K562 (cell line): ENCODE data around the gene ZFYVE27. TPM values are rescaled to one million over a fixed set of nuclear protein-coding genes. Genes with fewer than 3 reads are reported as not detected.

ENCODE experiments used
- ATAC-seq: fragments of 200-7000 bp; cut with Tn5 transposase; 3 replicates; pipeline ENCODE4 v1.9.1; 2020; ENCODE audit warnings: moderate library complexity
- BruUV-seq: library from RNA; stranded (reverse); fragments of 400-500 nt; replicated peaks from 2 replicates; lab custom pipeline; 2021; lab: Mats Ljungman, UMichigan
- CTCF ChIA-PET: fragments of 300-600 bp; formaldehyde crosslinking; extraction: SDS; loops from one replicate; lab custom pipeline; 2021; ENCODE audit warnings: low intra/inter-chr PET ratio; lab: Yijun Ruan, JAX
- POLR2A ChIA-PET: fragments of 300-600, 350-650 bp; sonication (Branson Sonifier 250); formaldehyde crosslinking; extraction: SDS; loops from one replicate; lab custom pipeline; 2021; ENCODE audit warnings: antibody characterized with exemption, inconsistent platforms; lab: Yijun Ruan, JAX
- DNase-seq, 4 experiments: peaks; one replicate each; pipeline versions ENCODE4 v3.0.0 to v3.0.0-alpha.2; 2011 to 2018; ENCODE audit warnings: low spot score in 3 of 4, mixed read lengths in 3 of 4; ENCODE audit errors: extremely low read depth in 1 of 4
- FAIRE-seq: peaks from 2 replicates; lab custom pipeline; 2011; peaks lifted over from hg19 to GRCh38; lab: Jason Lieb, UNC
- H2AFZ ChIP-seq: 2 replicates; pipeline ENCODE4 v1.6.0; 2011; ENCODE audit warnings: low read depth, low read length, control low read depth, inconsistent platforms
- H3K27ac ChIP-seq: fragments of 200-600 bp; 3 replicates; pipeline ENCODE4 v1.8.0; 2011; ENCODE audit warnings: low read depth, mild to moderate bottlenecking, control low read depth, inconsistent platforms, low read length, moderate library complexity, mixed read lengths; ENCODE audit errors: extremely low read depth
- H3K27me3 ChIP-seq, 2 experiments: fragments of 300-600 bp in 1 of 2; 2 replicates in 1 of 2; 3 replicates in 1 of 2; pipeline versions ENCODE4 v1.6.0 to v1.8.0; 2011; ENCODE audit warnings: inconsistent platforms in 2 of 2, low read length in 2 of 2, mild to moderate bottlenecking in 1 of 2, mixed read lengths in 1 of 2, moderate library complexity in 1 of 2; ENCODE audit not compliant: control insufficient read depth in 2 of 2, insufficient read depth in 2 of 2
- H3K36me3 ChIP-seq: fragments of 300-600 bp; 3 replicates; pipeline ENCODE4 v1.8.0; 2011; ENCODE audit warnings: mild to moderate bottlenecking, low read length, inconsistent platforms; ENCODE audit not compliant: control insufficient read depth, insufficient read depth
- H3K4me1 ChIP-seq, 2 experiments: fragments of 200-600 bp in 1 of 2; replicated peaks in 1 of 2; 2 replicates in 1 of 2; 3 replicates in 1 of 2; pipeline versions ENCODE4 v1.5.1 to v1.8.0; 2011; ENCODE audit warnings: inconsistent platforms in 2 of 2, low read length in 2 of 2, mild to moderate bottlenecking in 1 of 2, mixed read lengths in 1 of 2, moderate library complexity in 1 of 2; ENCODE audit not compliant: control insufficient read depth in 2 of 2, insufficient read depth in 2 of 2
- H3K4me2 ChIP-seq: 2 replicates; pipeline ENCODE4 v1.6.1; 2011; ENCODE audit warnings: low read length, control low read depth, inconsistent platforms, mixed read lengths; ENCODE audit not compliant: insufficient read depth
- H3K4me3 ChIP-seq: fragments of 200-600 bp; sonication (generic), shearing (Covaris generic); 2 replicates; pipeline ENCODE4 v1.5.1; 2016; ENCODE audit warnings: control low read depth, inconsistent platforms
- H3K79me2 ChIP-seq: fragments of 200-600 bp; 3 replicates; pipeline ENCODE4 v1.8.0; 2011; ENCODE audit warnings: low read length, inconsistent platforms; ENCODE audit not compliant: control insufficient read depth, insufficient read depth
- H3K9ac ChIP-seq, 2 experiments: 2 replicates each; pipeline versions ENCODE4 v1.6.0 to v1.6.1; 2011; ENCODE audit warnings: low read depth in 2 of 2, low read length in 2 of 2, control low read depth in 1 of 2, inconsistent platforms in 1 of 2, mild to moderate bottlenecking in 1 of 2, mixed read lengths in 1 of 2; ENCODE audit not compliant: insufficient read depth in 1 of 2
- H3K9me1 ChIP-seq: one replicate; pipeline ENCODE4 v1.6.0; 2011; ENCODE audit warnings: inconsistent platforms, mild to moderate bottlenecking, low read length, moderate library complexity; ENCODE audit not compliant: control insufficient read depth, insufficient read depth
- H3K9me3 ChIP-seq: replicated peaks from 2 replicates; pipeline ENCODE4 v1.5.1; 2011; ENCODE audit warnings: low read depth, low read length, inconsistent platforms; ENCODE audit not compliant: control insufficient read depth, insufficient read depth
- H4K20me1 ChIP-seq: replicated peaks from 2 replicates; pipeline ENCODE4 v1.6.1; 2011; ENCODE audit warnings: low read length, inconsistent platforms, mixed read lengths; ENCODE audit not compliant: control insufficient read depth, insufficient read depth
- CHD1 ChIP-seq: fragments of 200-600 bp; sonication (generic); IDR thresholded peaks from one replicate; pipeline ENCODE4 v1.6.1; 2012; ENCODE audit warnings: mild to moderate bottlenecking, moderate library complexity, low read length, inconsistent platforms
- GATAD2B ChIP-seq: fragments of 450-650 bp; IDR thresholded peaks from 2 replicates; pipeline ENCODE4 v1.6.1; 2017; ENCODE audit warnings: mild to moderate bottlenecking, borderline replicate concordance
- HIVEP1 ChIP-seq: fragments of 250-450 bp; sonication (Bioruptor Pico); IDR thresholded peaks from 2 replicates; pipeline ENCODE4 v1.4.0; 2020; ENCODE audit warnings: mild to moderate bottlenecking
- NELFE ChIP-seq: IDR thresholded peaks from 2 replicates; pipeline ENCODE4 v1.6.1; 2011; ENCODE audit warnings: mild to moderate bottlenecking; ENCODE audit not compliant: insufficient read depth, insufficient read length
- NFIX ChIP-seq: fragments of 250-450 bp; sonication (Bioruptor Pico); IDR thresholded peaks from 2 replicates; pipeline ENCODE4 v1.4.0; 2020; ENCODE audit warnings: low read depth, mild to moderate bottlenecking, moderate library complexity
- RBBP5 ChIP-seq: fragments of 200-600 bp; sonication (generic); IDR thresholded peaks from 2 replicates; pipeline ENCODE4 v1.6.1; 2012; ENCODE audit warnings: borderline replicate concordance, mild to moderate bottlenecking, low read length, control low read depth, inconsistent platforms; ENCODE audit not compliant: insufficient read depth, poor library complexity, severe bottlenecking
- RBM15 ChIP-seq: fragments of 200-400 bp; formaldehyde crosslinking; IDR thresholded peaks from 2 replicates; pipeline ENCODE4 v1.6.1; 2018; ENCODE audit warnings: mild to moderate bottlenecking, low read length, moderate library complexity; ENCODE audit not compliant: insufficient read depth
- TAF1 ChIP-seq: IDR thresholded peaks from 2 replicates; pipeline ENCODE4 v1.6.1; 2011; ENCODE audit warnings: mild to moderate bottlenecking, low read length, moderate library complexity; ENCODE audit not compliant: insufficient read depth, control insufficient read depth, severe bottlenecking; ENCODE audit errors: extremely low read depth
- ZKSCAN8 ChIP-seq: fragments of 200-800 bp; sonication (Bioruptor generic); IDR thresholded peaks from 2 replicates; pipeline ENCODE4 v1.6.1; 2016; ENCODE audit warnings: missing genetic modification characterization, missing compliant biosample characterization
- WGBS: fragments of 100-300 bp; shearing (Covaris generic); methylation state at CpG from one replicate; pipeline ENCODE4 v1.1.6; 2016; ENCODE audit warnings: low coverage, mixed read lengths; ENCODE audit not compliant: insufficient coverage; ENCODE audit errors: missing lambda C conversion rate; 5-methylcytosine and 5-hydroxymethylcytosine counted together
- in situ Hi-C: fragments of 300-500 bp; cut with MboI; formaldehyde crosslinking; loops from 4 replicates; pipeline ENCODE4 v1.15.0; 2018; ENCODE audit warnings: inconsistent platforms, mixed read lengths
- intact Hi-C: fragments of 100-400 bp; cut with micrococcal nuclease; formaldehyde crosslinking; loops from 2 replicates; pipeline ENCODE4 v1.14.2; 2022
- polyA plus RNA-seq, 8 experiments: library from polyadenylated mRNA; depleted of rRNA in 4 of 8; stranded (reverse) in 5 of 8; unstranded in 3 of 8; fragments of >200 nt; fragmentation: Nextera tagmentation in 2 of 8; fragmentation: Illumina TruSeq in 1 of 8; extraction: Ambion mirVana in 2 of 8; extraction: Trizol in 1 of 8; gene quantifications; 2 replicates each; pipeline versions ENCODE4 v1.2.1 to v1.2.3, GENCODE V29; 2011 to 2014; ENCODE audit warnings: inconsistent platforms in 1 of 8, missing spikeins in 1 of 8
- total RNA-seq, 7 experiments: library from RNA; depleted of rRNA in 6 of 7; stranded (reverse); fragments of >200 nt in 6 of 7; fragmentation: Illumina TruSeq in 2 of 7; extraction: Trizol in 2 of 7; gene quantifications; 2 replicates each; pipeline versions ENCODE4 v1.2.1 to v1.2.3, GENCODE V29; 2011 to 2021; ENCODE audit warnings: low replicate concordance in 1 of 7

ZFYVE27 gene
- total and polyA plus RNA-seq, 9 of the 15 experiments (the other 6 are each of a cell fraction or from before 2014, with no cell fraction given), result 0.81 to 21.9 (median 15.3) TPM

DNA sequence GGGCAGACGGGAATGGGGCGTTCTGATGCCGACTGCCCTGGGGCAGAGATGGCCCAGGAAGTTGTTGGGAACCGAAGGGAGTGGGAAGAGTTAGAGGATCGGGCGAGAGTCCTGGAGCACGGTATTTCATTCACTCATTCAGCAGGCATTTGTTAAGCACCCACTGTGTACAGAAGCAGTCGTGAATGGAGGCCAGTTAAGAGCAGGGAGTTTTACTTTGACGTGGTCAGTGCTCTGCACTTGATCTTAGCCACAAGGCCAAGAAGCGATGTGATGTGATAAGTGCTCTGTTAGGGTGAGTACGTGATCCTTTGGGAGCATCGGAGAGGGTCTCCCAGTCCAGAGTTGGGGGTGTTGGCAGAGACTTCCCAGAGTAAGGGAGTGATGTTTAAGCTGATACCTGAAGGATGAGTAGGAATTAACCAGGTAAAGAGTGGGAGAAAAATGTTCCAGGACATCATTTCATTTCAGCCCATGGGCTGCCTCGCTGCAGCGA is 890 bp downstream of the ZFYVE27 start:
- no peaks in the 10 kb centered on the region for H3K9me1 ChIP-seq
- ChIA-PET CTCF (no interaction called here), POLR2A (no interaction called here)
- no peaks in the 10 kb centered on the region; the same call in 1 of the 2 replicates for H3K9me3 ChIP-seq
- H3K27ac ChIP-seq, result peak overlapping the region; percentile 90
- DNase-seq (peak in 1 of 4 experiments; percentile 32), ATAC-seq (peak; percentile 57), FAIRE-seq (peak; percentile 19)
- peaks cover 25% of the 10 kb centered on the region for H3K36me3 ChIP-seq
- no peaks in the 10 kb centered on the region for H3K27me3 ChIP-seq
- 4% methylated on average over 13 of the region's 14 CpGs for WGBS
- H3K9ac ChIP-seq, result peak overlapping the region; percentile 94 to 97
- peak overlapping the region; percentile 84 for H3K4me3 ChIP-seq
- H3K4me1 ChIP-seq, result peaks cover 17 to 23% of the 10 kb centered on the region in 2 experiments; a peak in 4 of 5 replicates
- peaks cover 50% of the 10 kb centered on the region for H3K79me2 ChIP-seq
- BruUV-seq, result no TSS peak
- peaks cover 6% of the 10 kb centered on the region; the same call in 1 of the 2 replicates for H4K20me1 ChIP-seq
- in situ Hi-C loops (no loop called here), intact Hi-C loops (no loop called here)
- peak overlapping the region; percentile 98; the same call in 1 of the 2 replicates for H2AFZ ChIP-seq
- TF ChIP-seq ZKSCAN8 (CRISPR knock-in tag) (peak; percentile 88), RBM15 (no peak), HIVEP1 (CRISPR knock-in tag) (no peak), NFIX (CRISPR knock-in tag) (no peak), CHD1 (peak; percentile 15), GATAD2B (no peak), RBBP5 (peak; percentile 16), NELFE (no peak), TAF1 (no peak)
- TF ChIP-seq, all 486 proteins: peak for 3
- peak overlapping the region; percentile 92 for H3K4me2 ChIP-seq
